HepG2 (cell line): ENCODE data around the gene HSPA1B. TPM values are rescaled to one million over a fixed set of nuclear protein-coding genes. Genes with fewer than 3 reads are reported as not detected.
A peak's percentile ranks its signal among the peaks of the same experiment; 100 is the strongest.

Experiments used
- ARID2 ChIP-seq: sonication (generic); formaldehyde crosslinking; IDR thresholded peaks from 2 replicates; pipeline ENCODE4 v1.8.1; 2022; ENCODE audit warnings: mild to moderate bottlenecking, missing genetic modification reagents, borderline replicate concordance
- CAMTA2 ChIP-seq: sonication (generic); formaldehyde crosslinking; IDR thresholded peaks from 2 replicates; pipeline ENCODE4 v1.4.0; 2020; ENCODE audit warnings: mild to moderate bottlenecking, missing genetic modification reagents, borderline replicate concordance
- CEBPZ ChIP-seq: IDR thresholded peaks from 2 replicates; pipeline ENCODE4 v1.6.1; 2012; ENCODE audit warnings: low read length, improper control_type of control experiment
- GMEB1 ChIP-seq: sonication (generic); formaldehyde crosslinking; IDR thresholded peaks from 2 replicates; pipeline ENCODE4 v1.5.1; 2020; ENCODE audit warnings: missing genetic modification reagents, mild to moderate bottlenecking, borderline replicate concordance
- HOXA9 ChIP-seq: sonication (generic); formaldehyde crosslinking; IDR thresholded peaks from 2 replicates; pipeline ENCODE4 v1.8.1; 2022; ENCODE audit warnings: missing genetic modification reagents, mild to moderate bottlenecking, moderate library complexity, borderline replicate concordance
- KMT2B ChIP-seq: IDR thresholded peaks from 2 replicates; pipeline ENCODE4 v1.6.1; 2016; ENCODE audit warnings: missing genetic modification reagents, missing compliant biosample characterization
- NFKBIZ ChIP-seq: IDR thresholded peaks from 2 replicates; pipeline ENCODE4 v1.6.1; 2018; ENCODE audit warnings: missing genetic modification reagents, missing compliant biosample characterization
- THAP11 ChIP-seq: IDR thresholded peaks from 2 replicates; pipeline ENCODE4 v1.6.1; 2016; ENCODE audit warnings: missing biosample characterization, missing genetic modification reagents
- U2AF2 ChIP-seq: fragments of 200-400 bp; formaldehyde crosslinking; IDR thresholded peaks from 2 replicates; pipeline ENCODE4 v1.6.1; 2017; ENCODE audit warnings: low read depth, mild to moderate bottlenecking, low read length
- ZFP1 ChIP-seq: IDR thresholded peaks from 2 replicates; pipeline ENCODE4 v1.6.1; 2016
- ZFP36 ChIP-seq: fragments of 150-350 bp; IDR thresholded peaks from 2 replicates; pipeline ENCODE4 v1.6.1; 2018; ENCODE audit warnings: borderline replicate concordance, low read length, low read depth; ENCODE audit not compliant: partially characterized antibody
- ZNF235 ChIP-seq: sonication (generic); formaldehyde crosslinking; IDR thresholded peaks from 2 replicates; pipeline ENCODE4 v1.8.1; 2023; ENCODE audit warnings: mild to moderate bottlenecking, missing genetic modification reagents, borderline replicate concordance
- ZNF30 ChIP-seq: sonication (generic); formaldehyde crosslinking; IDR thresholded peaks from 2 replicates; pipeline ENCODE4 v1.5.0; 2020; ENCODE audit warnings: mild to moderate bottlenecking, missing genetic modification reagents
- ZNF558 ChIP-seq: sonication (generic); formaldehyde crosslinking; IDR thresholded peaks from 2 replicates; pipeline ENCODE4 v1.9.0; 2022; ENCODE audit warnings: mild to moderate bottlenecking, missing genetic modification reagents, borderline replicate concordance
- ZNF562 ChIP-seq: sonication (generic); formaldehyde crosslinking; IDR thresholded peaks from 2 replicates; pipeline ENCODE4 v1.8.0; 2022; ENCODE audit warnings: missing genetic modification reagents, borderline replicate concordance
- ZNF788 ChIP-seq: sonication (generic); formaldehyde crosslinking; IDR thresholded peaks from 2 replicates; pipeline ENCODE4 v1.5.0; 2020; ENCODE audit warnings: mild to moderate bottlenecking, missing genetic modification reagents, borderline replicate concordance
- ZNF790 ChIP-seq: sonication (generic); formaldehyde crosslinking; IDR thresholded peaks from 2 replicates; pipeline ENCODE4 v1.8.0; 2022; ENCODE audit warnings: missing genetic modification reagents, mild to moderate bottlenecking, borderline replicate concordance
- ZNF792 ChIP-seq: IDR thresholded peaks from 2 replicates; pipeline ENCODE4 v1.6.1; 2016
- polyA plus RNA-seq, 8 experiments: library from polyadenylated mRNA; depleted of rRNA in 3 of 8; stranded (reverse) in 7 of 8; unstranded in 1 of 8; fragments of >200 nt; fragmentation: Illumina TruSeq in 4 of 8; extraction: Trizol in 4 of 8; gene quantifications; 2 replicates each; pipeline versions ENCODE4 v1.2.1 to v1.2.3, GENCODE V29; 2011 to 2016; ENCODE audit warnings: low read depth in 4 of 8, missing spikeins in 1 of 8, mixed read lengths in 1 of 8; ENCODE audit not compliant: insufficient read depth in 1 of 8
- total RNA-seq, 5 experiments: library from RNA; depleted of rRNA; stranded (reverse); fragments of >200 nt; fragmentation: Illumina TruSeq; extraction: Trizol; gene quantifications; 2 replicates each; pipeline ENCODE4 v1.2.3, GENCODE V29; 2016; ENCODE audit warnings: low read depth in 1 of 5
- TF ChIP-seq, protein P1 (sequence below): sonication (generic); formaldehyde crosslinking; conservative IDR thresholded peaks from 2 replicates; pipeline ENCODE4 v1.4.0; 2020; ENCODE audit warnings: mild to moderate bottlenecking, missing genetic modification reagents, moderate library complexity
- TF ChIP-seq, protein P2 (sequence below): sonication (generic); formaldehyde crosslinking; IDR thresholded peaks from 2 replicates; pipeline ENCODE4 v1.4.0; 2020; ENCODE audit warnings: missing genetic modification reagents, mild to moderate bottlenecking, borderline replicate concordance

Gene HSPA1B
- total and polyA plus RNA-seq, 2 of the 13 experiments (the other 11 are each of a cell fraction or from before 2014, with no cell fraction given) = 26.0 to 186 TPM

- no peak for TF ChIP-seq ZNF30 (CRISPR knock-in tag)
- no peak for TF ChIP-seq ZNF562
- TF ChIP-seq ZNF788 (CRISPR knock-in tag) = no peak; the same call in 1 of the 2 replicates
- 0 out of 2 replicates have a peak, but pooled peaks have one; percentile 45 for TF ChIP-seq CAMTA2 (CRISPR knock-in tag)
- TF ChIP-seq KMT2B (CRISPR knock-in tag) = no peak
- no peak for TF ChIP-seq U2AF2
- peak; percentile 34; the same call in 1 of the 2 replicates for TF ChIP-seq ZNF790 (CRISPR knock-in tag)
- no peak for TF ChIP-seq ZFP36
- TF ChIP-seq HOXA9 = 0 out of 2 replicates have a peak, but pooled peaks have one; percentile 7
- no peak for TF ChIP-seq ZNF558
- peak; percentile 69 for TF ChIP-seq GMEB1 (CRISPR knock-in tag)
- no peak for TF ChIP-seq ZFP1 (CRISPR knock-in tag)
- 0 out of 2 replicates have a peak, but pooled peaks have one; percentile 65 for TF ChIP-seq ARID2
- TF ChIP-seq ZNF792 (CRISPR knock-in tag) = no peak; the same call in 1 of the 2 replicates
- TF ChIP-seq THAP11 = peak; percentile 81
- TF ChIP-seq, protein P1, sequence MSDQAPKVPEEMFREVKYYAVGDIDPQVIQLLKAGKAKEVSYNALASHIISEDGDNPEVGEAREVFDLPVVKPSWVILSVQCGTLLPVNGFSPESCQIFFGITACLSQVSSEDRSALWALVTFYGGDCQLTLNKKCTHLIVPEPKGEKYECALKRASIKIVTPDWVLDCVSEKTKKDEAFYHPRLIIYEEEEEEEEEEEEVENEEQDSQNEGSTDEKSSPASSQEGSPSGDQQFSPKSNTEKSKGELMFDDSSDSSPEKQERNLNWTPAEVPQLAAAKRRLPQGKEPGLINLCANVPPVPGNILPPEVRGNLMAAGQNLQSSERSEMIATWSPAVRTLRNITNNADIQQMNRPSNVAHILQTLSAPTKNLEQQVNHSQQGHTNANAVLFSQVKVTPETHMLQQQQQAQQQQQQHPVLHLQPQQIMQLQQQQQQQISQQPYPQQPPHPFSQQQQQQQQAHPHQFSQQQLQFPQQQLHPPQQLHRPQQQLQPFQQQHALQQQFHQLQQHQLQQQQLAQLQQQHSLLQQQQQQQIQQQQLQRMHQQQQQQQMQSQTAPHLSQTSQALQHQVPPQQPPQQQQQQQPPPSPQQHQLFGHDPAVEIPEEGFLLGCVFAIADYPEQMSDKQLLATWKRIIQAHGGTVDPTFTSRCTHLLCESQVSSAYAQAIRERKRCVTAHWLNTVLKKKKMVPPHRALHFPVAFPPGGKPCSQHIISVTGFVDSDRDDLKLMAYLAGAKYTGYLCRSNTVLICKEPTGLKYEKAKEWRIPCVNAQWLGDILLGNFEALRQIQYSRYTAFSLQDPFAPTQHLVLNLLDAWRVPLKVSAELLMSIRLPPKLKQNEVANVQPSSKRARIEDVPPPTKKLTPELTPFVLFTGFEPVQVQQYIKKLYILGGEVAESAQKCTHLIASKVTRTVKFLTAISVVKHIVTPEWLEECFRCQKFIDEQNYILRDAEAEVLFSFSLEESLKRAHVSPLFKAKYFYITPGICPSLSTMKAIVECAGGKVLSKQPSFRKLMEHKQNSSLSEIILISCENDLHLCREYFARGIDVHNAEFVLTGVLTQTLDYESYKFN = 0 out of 2 replicates have a peak, but pooled peaks have one; percentile 43
- TF ChIP-seq ZNF235 (CRISPR knock-in tag) = no peak
- TF ChIP-seq, protein P2, sequence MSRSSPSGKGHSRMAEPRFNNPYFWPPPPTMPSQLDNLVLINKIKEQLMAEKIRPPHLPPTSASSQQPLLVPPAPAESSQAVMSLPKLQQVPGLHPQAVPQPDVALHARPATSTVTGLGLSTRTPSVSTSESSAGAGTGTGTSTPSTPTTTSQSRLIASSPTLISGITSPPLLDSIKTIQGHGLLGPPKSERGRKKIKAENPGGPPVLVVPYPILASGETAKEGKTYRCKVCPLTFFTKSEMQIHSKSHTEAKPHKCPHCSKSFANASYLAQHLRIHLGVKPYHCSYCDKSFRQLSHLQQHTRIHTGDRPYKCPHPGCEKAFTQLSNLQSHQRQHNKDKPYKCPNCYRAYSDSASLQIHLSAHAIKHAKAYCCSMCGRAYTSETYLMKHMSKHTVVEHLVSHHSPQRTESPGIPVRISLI = peak; percentile 84
- no peak for TF ChIP-seq CEBPZ
- TF ChIP-seq NFKBIZ (CRISPR knock-in tag) = no peak
These were observed 31.8 kb upstream of the HSPA1B start, which contains the start of gene VARS1 (continued) for GRCh38 chr6:31795616-31796298.
